NCI-H526 treated with DMSO at 0.1 percent for 48 hours (cell line): ENCODE data around the gene HSD17B12.
"Not testable (repeated sequence)": the region's sequence is repeated elsewhere in the genome, so short reads cannot be mapped to it uniquely, and the experiment has no call there.

Experiments used
- DNase-seq: peaks from one replicate; lab custom pipeline; 2025; lab: John Stamatoyannopoulos, UW

The HSD17B12 gene

DNA sequence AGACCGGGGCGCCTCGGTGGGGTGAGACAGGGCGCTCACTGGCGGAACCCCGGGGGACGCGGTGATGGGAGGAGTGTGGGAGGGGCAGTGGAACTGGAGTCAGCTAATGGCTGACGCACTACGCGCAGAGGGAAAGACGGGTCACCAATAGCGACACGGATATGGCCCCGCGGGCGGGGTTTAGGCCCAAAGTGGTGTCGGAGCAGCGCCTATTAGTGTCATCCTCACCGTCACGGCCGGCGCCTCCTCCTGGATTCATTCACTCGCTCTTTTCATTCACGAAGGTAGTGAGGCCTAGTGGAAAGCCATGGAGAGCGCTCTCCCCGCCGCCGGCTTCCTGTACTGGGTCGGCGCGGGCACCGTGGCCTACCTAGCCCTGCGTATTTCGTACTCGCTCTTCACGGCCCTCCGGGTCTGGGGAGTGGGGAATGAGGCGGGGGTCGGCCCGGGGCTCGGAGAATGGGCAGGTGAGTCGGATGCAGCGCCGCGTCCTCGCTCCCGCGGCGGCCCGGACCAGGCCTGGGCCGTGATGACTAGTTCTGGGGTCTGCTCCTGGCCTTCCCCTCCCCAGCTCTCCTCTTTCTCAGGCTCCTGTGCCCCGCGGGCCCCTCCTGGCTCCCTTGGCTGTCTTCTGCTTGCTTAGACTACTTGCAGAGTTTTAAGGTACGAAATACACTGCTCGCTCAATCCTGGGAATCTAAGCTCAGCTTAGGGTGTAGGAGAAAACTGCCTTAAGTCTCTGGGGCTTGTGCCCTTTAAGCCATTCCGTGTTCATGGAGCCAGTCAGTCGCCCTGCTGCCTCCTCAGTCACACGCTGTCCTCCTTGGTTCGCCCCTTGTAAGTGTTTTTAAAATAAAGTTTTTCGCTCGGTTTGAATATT is at the start of gene HSD17B12:
Gene HSD17B12, plus strand, starts transcription at position 218 of the 880 bp plus-strand sequence. Its CDS starts 90 bp downstream, at position 308.
- peak; percentile 99 for DNase-seq

DNA sequence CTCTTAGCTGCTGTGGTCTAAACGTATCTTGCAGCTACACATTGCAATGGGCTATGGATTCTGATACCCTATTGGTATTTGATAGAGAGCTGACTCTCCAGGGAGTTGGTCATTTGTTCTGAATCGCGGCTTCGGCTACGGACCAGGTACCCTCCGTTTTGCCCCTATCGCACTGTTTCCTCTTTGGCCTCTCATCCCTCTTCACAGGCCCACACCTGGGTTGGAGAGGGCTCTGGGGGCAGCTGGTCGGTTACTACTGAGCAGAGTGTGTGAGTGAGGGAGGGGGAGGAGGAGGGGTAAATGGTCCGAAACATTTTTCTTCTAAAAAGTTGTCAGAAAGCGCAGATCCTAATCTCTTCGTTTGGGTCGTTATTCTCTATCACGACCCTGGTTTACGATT is 48.8 kb upstream of the HSD17B12 start:
- DNase-seq = no peak

DNA sequence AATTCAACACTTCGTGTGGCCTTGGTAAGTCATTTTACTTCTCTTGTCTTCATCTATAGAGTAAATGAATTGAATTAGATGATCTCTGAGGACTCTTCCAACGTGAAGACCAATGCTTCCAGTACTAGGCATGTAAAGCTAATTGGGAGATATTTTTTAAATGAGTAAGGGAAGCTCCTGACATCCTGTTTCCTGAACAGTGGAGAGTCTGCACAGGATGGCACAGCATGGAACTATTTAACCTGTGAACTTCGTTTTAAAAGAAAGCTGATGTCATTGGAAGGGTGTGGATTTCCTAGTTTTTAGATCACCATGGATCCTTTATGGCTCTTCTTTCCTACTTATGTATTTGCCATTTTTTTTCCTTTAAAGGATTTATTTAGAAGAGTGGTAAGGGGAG is 48.4 kb upstream of the HSD17B12 start:
- no peak for DNase-seq

DNA sequence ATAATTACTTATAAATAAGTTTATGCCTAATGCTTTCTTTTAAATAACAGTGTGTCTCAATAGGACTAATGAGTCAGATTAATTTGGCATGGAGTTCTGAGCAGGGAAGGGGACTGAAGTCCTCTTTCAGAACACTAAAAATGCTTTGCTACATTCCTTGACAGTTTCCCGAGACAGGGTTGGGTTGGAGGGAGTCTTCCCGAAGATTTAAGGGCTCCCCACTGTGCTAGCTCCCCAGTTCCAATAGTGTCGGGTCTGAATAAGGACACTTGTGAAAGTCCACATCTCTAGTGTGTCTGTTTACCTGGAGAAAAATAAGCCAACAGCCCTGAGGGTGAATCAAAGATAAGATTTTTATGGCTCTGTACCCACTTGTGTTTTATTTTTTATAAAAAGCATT is 41.8 kb upstream of the HSD17B12 start:
- no peak for DNase-seq

DNA sequence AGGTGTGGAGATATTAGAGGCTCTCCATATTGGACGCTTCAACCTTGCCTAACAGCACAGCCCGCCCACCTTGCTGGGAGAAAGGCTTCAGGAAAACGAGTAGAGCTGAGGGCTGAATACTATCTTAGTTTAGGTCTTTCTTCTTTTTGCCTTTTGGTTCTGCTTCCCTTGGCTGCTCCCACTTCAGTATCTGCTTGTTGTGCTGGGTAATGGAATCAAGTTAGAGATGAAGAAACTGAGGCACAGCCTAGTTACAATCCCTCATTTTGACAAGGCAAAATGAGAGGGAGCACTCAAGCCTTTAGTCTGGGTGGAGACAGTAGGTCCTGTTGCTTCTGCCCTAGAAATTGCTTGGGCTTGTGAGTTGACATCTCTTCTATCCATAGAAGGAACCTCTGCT is 41.3 kb upstream of the HSD17B12 start:
- no peak for DNase-seq

DNA sequence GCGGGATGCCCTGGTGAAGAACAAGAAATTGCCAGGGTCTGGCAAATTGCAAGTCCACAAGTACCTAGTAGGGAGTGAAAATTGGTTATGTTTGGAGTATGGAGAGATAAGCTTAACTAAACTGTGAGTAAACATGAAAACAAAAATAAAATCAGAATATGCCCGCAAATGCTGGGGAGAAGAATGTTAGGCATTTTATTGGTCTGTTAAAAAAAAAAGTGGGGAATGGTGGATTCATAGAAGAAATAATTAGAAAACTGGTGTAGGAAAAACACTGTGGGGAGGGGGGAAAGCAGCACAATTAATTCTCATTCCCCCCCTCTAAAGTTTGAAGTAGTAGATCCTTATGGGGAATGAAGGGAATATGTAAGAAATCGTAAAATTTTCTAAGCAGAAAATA is 40.6 kb upstream of the HSD17B12 start:
- DNase-seq = no peak

DNA sequence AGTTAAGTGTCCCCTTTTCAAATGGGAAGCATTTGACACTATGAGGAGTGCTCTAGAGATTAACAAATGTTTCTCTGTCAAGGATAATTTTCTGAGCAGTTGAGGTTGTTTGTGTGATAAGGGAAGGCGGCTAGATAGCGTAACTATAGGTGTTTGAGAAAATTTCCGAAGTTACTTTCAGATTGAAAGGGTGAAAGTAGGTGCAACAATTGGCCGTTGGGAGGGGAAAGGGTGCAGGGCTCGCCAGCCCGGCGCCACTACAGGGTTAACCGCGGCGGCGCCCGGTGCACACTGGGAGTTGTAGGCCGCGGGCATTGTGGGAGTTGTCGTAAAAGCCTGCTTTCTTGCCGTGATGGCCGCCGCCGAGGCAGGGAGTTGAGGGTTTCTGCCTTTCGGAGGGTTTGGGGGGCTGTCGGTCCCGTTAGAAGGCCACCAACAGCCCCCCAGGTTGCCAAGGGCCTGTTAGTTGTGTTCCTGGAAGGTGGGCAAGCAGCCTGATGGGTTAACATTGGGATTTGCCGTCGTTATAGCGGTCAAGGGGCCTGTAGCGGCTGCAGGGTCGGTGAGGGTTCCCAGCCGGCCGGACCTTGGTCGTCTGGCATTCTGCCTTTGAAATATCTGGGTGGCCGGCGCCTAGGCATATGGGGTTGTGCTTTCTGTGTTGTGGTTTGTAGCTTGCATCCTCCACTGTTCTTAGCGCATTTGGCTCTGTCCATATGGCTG is 36.5 kb upstream of the HSD17B12 start:
- peak; percentile 59 for DNase-seq

DNA sequence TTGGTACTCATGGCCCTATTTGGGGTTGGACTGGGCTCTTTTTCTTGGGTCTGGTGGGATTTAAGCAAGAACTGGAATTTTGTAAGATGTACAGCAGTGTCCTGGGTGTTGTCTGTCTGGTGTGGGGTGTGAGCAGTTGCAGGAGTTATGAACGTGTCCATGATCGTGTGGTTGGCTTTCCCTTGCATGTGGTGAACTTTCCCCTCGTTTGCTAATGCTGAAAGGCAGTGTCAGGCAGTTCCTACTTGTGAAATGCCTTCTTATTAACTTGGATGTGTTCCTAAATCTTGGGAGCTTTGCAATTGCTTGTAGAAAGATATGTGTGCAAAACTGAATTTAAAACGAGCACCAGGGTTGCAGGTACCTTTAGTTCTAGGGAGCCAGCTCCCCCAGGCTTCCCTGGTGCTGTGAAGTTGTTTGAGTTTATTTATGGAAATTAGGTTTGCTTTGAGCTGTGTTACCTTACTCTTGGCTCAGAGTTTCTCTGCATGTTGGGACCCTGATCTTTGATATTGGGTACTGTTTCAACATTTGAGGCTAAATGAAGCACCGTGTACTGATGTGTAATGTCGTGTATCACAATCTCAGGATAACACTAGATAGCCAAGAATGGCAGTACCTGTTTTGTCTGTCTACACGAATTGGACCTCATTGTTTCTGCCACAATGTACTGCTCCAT is 35.8 kb upstream of the HSD17B12 start:
- DNase-seq = no peak

DNA sequence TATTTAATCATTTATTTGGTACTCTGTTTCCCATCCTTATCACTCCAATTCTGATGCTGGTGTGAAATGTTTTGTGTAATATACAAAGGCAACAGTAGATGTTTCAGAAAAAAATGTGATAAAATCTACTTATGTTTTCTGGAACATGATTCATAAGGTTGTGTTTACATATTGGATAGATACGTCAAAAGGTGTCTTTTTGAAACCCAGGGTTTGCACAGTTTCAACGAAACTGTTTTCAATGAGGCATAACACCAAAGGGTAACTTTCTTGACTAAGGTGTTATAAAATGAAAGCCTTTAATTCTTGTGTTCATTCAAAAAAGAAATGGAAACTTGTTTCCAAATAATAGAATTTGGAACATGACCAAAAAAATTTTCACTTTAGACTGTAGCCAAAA is 33.8 kb upstream of the HSD17B12 start:
- no peak for DNase-seq

DNA sequence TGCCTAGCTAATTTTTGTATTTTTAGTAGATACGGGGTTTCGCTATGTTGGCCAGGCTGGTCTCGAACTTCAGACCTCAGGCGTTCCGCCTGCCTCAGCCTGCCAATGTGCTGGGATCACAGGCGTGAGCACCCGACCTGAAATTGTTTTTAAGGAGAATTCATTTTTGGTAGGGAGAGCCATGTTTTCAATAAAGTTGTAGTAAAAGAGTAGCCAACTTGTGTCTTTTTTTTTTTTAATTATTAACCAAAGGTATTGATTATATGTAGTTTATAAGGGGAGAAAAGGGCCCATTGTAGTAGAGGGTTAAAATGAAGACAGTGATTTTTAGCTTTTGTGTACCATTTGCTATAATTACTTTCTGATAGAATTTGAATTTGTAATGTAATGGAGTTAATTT is 31.6 kb upstream of the HSD17B12 start:
- no peak for DNase-seq

DNA sequence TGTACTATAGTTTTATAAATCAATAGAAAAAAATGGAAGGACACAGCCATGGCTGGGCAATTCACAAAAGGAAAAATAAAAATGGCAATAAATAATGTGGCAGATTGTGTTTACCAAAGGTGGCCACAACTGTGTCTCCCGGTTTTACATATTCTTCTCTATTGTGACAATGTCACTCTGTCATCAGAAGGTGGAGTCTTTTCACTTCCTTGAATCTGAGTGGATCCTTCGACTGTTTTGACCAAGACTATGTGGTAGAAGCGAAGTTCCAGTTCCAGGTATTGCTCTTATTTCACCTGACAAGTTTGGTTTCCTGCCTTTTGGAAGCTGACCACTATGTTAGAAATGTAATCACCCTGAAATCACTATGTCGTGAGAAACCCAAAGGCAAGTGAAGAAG is 31.0 kb upstream of the HSD17B12 start:
- no peak for DNase-seq

DNA sequence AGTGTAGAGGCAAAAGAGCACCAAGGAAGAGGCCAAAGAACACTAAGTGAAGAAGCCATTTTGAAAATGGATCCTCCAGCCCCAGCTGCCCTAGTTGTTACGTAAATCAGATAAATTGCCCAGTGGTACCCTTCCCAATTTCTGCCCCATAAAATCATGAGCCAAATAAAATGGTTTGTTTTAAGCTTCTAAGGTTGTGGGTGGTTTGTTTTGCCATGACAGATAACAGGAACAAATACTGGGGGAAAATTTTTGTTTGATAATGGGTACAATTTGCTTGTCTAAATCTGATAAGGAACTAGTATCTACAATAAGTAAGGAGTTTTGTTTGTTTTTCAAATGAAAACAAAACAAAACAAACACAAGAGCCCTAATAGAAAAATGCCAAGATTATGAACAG is 30.6 kb upstream of the HSD17B12 start:
- DNase-seq = peak; percentile 26

DNA sequence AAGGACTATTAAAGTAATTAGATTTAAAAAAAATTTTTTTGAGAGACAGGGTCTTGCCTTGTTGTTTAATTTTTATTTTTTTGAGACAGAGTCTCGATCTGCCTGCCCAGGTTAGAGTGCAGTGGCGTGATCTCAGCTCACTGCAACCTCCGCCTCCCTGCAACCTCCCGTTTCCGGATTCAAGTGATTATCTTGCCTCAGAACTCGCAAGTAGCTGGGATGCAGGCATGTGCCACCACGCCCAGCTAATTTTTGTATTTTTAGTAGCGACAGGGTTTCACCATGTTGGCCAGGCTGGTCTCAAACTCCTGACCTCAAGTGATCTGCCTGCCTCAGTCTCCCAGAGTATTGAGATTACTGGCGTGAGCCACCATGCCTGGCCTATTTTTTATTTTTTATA is 17.5 kb upstream of the HSD17B12 start:
- DNase-seq = not testable (repeated sequence)

DNA sequence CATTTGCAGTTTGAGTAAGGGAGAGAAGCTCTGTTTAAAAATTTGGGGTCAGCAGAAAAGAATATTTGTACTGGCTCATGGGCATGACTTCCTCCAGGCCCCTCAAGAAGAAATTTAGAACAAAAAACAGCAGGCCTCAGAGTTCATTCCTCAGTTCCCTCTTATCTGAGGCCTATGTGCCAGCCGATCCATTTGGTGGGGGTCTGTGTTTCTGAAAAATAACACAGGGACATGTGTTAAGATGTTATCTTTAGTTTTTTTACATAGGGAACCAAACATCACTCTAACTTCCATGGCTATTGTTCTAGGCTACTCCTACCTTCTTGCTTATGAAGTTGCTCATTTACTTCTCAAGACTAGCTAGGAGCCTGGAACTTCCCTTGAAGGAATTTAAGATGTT is 16.2 kb upstream of the HSD17B12 start:
- DNase-seq = no peak

DNA sequence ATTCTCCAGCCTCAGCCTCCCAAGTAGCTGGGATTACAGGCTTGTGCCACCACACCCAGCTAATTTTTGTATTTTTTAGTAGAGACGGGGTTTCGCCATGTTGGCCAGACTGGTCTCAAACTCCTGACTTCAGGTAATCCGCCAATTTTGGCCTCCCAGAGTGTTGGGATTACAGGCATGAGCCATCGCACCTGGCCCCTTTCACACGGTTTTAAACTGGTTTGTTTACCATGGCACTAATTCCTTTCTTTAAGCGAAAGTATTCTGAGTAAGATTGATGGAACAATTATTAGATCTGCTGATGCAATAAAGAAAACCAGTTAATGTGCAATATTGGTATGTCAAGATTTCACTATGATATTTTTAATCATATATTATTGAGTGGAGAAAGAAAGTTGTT is 9.3 kb upstream of the HSD17B12 start:
- DNase-seq = not testable (repeated sequence)

DNA sequence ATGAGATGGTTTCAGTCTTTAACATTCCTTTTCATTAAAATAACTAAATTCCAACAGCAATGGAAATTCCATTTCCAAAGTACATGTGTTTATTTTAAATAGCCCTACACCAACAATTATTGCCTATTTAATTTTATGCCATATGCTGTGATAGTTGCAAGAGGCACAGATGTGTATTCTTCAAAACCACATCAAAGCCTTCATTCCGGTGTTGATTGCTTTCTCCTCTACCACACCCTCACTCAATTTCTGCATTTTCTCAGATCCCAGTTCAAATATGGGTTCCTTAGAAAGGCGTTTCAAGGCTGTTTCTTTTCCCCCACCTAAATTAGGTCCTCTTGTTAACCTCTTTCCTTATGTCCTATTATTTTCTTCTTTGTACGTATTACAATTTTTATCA is 6.0 kb upstream of the HSD17B12 start:
- no peak for DNase-seq

DNA sequence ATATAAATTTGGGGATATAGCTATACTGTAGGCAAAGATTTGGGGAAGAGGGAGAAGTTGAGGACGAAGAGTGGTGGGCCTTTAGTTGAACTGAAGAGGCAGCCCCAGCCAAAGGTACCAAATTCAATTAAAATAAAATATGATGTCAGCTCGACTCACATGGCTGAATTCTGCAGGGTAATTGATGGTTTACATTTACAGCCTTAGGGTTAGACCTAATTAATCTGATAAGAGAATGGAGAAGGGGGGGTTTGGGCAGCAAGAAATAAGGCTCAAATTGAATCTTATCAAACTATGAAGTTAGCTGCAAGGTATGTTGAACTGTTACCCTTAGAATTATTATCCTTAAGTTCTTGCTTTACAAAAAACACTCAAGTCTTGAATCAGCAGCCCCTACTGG is 3.6 kb upstream of the HSD17B12 start:
- no peak for DNase-seq

DNA sequence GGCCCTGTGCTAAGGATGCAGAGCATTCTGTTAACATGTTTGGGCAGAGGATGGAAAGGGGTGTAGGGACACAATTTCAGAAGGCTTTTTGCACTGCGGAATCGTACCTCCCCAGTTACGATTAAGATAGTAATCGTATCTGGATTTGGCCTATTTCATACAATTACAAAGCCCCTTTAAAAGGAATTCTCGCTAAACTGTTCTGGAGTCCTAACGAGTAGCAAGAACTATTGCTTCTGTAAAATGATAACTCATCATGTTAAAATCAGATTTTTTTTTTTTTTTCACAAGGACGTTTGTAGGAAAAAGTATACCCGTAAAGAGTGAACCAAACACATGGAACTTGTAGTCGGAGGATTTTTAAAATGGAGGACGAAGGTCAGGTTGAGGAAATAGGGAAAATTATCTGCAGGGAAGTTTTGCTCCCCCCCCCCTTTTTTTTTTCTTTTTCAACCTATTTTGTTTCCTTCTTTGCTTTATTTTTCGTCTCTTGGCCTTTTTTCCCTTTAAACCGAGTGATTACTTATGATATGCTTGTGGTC is 934 bp downstream of the HSD17B12 start:
- DNase-seq = peak; percentile 56

DNA sequence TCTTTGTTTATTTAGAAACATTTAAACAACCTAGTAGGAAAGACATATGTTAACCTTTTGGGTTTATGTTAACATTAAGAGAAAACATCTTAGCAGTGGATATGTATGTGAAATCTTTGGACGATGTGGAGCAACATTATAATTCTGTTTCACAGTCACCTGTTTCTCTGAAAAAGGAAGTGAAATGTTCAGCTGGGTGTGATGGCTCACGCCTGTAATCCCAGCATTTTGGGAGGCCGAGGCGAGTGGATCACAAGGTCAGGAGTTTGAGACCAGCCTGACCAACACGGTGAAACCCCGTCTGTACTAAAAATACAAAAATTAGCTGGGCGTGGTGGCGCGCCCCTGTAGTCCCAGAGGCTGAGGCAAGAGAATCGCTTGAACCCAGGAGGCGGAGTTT is 1.5 kb downstream of the HSD17B12 start:
- not testable (repeated sequence) for DNase-seq

DNA sequence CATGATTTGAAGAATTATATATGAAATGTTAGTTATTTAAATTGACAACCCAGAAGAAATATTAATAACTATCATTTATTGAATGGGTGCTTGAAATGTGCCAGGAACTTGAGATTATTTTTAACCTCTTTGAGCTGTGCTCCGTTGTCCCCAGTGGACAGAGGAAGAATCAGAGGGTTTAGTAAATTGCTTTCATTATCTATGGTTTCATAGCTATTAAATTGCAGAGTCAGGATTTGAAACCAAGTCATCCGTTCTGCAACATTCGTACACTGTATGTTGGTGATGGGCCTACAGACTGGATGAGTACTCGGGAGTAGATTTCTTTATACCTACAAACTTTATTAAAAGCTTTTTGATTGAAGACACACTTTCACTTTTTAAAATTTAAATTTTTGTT is 4.9 kb downstream of the HSD17B12 start:
- DNase-seq = no peak

DNA sequence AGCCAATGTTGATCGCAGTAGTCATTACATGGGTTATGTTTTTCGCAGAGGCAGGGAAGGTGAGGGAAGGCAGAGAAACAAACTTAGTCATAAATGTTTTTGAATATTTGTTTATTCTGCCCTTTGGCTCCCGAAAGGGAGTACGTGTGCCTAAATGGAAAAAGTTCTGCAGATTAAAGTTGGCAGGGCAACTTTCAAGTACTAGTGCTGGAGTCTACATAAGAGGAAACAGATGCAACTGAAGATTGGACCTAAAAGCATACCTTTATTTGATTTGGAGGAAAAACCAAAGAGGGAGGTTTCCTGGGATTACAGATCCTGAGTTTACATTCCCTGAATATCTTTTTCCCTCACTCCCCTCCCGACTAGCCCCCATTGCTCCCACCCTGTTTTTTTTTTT is 5.7 kb downstream of the HSD17B12 start:
- DNase-seq = no peak

DNA sequence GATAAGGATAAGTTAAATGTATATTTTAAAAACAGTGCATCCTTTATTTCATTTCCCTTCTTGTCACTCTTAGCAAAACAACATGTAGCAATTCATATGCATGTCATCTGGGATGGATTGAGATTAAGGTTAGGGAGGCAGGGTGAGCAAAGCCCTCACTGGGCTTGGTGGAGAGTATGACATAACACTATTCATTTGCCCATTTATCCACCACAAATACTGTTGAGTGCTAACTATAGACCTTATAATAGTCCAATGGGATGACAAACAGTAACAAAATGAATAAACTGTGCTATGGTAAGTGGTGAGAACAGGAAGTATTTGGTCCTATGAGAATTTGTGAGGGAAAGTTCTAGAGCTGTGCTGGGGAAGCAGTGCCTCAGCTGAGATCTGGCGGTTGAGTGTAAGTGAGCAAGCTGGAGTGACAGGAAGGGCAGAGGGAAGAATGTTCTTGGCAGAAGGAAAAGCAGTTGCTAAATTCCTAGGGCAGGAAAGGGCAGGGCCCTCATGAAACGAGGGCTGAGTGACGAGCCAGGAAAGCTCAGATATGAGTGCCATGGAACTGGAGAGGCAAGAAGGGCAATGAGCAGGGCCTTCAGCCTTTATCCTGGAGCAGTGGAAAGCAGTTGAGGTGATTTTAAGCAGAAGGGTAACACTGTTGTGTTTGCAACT is 6.7 kb downstream of the HSD17B12 start:
- DNase-seq = no peak
